Motor neuron (in vitro differentiated cells): ENCODE data around the gene PGP. TPM values are rescaled to one million over a fixed set of nuclear protein-coding genes. Genes with fewer than 3 reads are reported as not detected.
"Not testable (repeated sequence)": the region's sequence is repeated elsewhere in the genome, so short reads cannot be mapped to it uniquely, and the experiment has no call there.

Source experiments
- ATAC-seq, 8 experiments: fragments of 200-7000 bp; cut with Tn5 transposase; replicated peaks in 6 of 8; 2 replicates each; pipeline ENCODE4 v1.8.0; 2021; ENCODE audit warnings: mild to moderate bottlenecking in 8 of 8, moderate library complexity in 8 of 8
- H3K27ac ChIP-seq, 2 donors: fragments of 250-450 bp; sonication (Bioruptor Pico); 2 replicates each; pipeline ENCODE4 v1.9.0; 2021; ENCODE audit warnings: antibody characterized with exemption in 2 of 2, mild to moderate bottlenecking in 2 of 2, moderate library complexity in 1 of 2
- H3K4me1 ChIP-seq, 2 donors: fragments of 250-450 bp; sonication (Bioruptor Pico); replicated peaks in 1 of 2; 2 replicates each; pipeline ENCODE4 v1.6.1; 2021; ENCODE audit warnings: antibody characterized with exemption in 2 of 2, mild to moderate bottlenecking in 2 of 2, moderate library complexity in 1 of 2
- H3K4me3 ChIP-seq, 5 donors: fragments of 250-450 bp; sonication (Bioruptor Pico); 2 replicates each; pipeline ENCODE4 v1.9.0; 2021; ENCODE audit warnings: antibody characterized with exemption in 5 of 5, mild to moderate bottlenecking in 5 of 5, moderate library complexity in 4 of 5
- WGBS, 10 experiments: fragments of 450-650 bp; shearing (Covaris generic); methylation state at CpG; one replicate each; pipeline ENCODE4 v1.0.0; 2022; 5-methylcytosine and 5-hydroxymethylcytosine counted together
- in situ Hi-C, 9 experiments: fragments of 400-800 bp; cut with MboI; loops; one replicate each; pipeline ENCODE4 v1.15.0; 2021; ENCODE audit warnings: low sequenced_read_pairs in 9 of 9, low pct_unique_long_range_greater_than_20kb in 2 of 9; ENCODE audit not compliant: unreplicated experiment in 9 of 9
- total RNA-seq, 8 experiments: library from RNA; unstranded; fragments of 300-600 nt; gene quantifications; 2 replicates each; pipeline versions ENCODE4 v1.2.3 to v1.2.4, GENCODE V29; 2022

PGP gene, protein sequence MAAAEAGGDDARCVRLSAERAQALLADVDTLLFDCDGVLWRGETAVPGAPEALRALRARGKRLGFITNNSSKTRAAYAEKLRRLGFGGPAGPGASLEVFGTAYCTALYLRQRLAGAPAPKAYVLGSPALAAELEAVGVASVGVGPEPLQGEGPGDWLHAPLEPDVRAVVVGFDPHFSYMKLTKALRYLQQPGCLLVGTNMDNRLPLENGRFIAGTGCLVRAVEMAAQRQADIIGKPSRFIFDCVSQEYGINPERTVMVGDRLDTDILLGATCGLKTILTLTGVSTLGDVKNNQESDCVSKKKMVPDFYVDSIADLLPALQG
- total RNA-seq = 10 to 100 TPM in 4 of 8 experiments, 1 to 10 TPM in 4; 6.5 to 14.9 (median 9.9) TPM

DNA sequence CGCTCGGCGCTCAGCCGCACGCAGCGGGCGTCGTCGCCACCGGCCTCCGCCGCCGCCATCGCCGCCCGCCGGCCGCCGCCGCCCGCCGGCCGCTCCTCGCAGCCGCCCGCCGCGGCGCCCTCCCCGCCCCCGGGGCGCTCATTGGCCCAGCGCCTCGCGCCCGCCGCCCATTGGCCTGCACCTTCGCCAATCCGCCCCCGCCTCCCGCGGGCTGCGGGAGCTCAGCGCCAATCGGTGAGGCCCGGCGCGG is at the start of gene PGP:
TSS of gene PGP (minus strand) at position 122 of the 250 bp plus-strand sequence. CDS start at position 59, 63 bp downstream.
- H3K4me3 ChIP-seq = peak within 1 kb of the TSS; percentile 52 to 82 (median 54)
- in situ Hi-C loops = no loop called here
- peak within 1 kb of the TSS; percentile 85 to 91 for H3K27ac ChIP-seq
- H3K4me1 ChIP-seq = peaks cover 14 to 17% of the 10 kb centered on the region in 2 donors
- peak in 3 of 8 experiments; percentile 80 to 83 (median 81) for ATAC-seq
- no CpG with 5 or more reads among the region's 48 CpGs for WGBS, 10 experiments

DNA sequence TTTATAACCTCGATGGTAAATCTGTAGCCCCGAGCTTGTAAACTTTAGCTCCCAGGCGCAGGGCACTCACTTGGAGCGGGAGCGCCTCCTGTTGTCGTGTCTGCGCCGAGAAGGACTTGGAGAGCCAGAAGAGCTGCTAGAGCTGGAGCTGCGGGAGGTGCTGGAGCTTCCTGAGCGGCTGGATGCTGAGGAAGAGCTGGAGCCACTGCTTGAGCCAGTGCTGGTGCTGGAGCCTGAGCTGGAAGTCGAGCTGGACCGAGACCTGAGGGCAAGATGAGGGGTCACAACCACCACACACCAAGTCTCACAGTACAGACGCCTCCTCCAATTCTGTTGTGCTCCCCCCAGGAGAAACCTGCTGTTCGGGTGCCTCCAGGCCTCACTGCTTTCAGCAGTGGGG is 48.4 kb upstream of the PGP start:
- H3K27ac ChIP-seq, ATAC-seq, H3K4me1 ChIP-seq, H3K4me3 ChIP-seq, in situ Hi-C loops: not testable (repeated sequence)
- 20 to 100% (median 94%) methylated on average over 1 to 8 of the region's 14 CpGs; no CpG with 5 or more reads in 3 of the 10 experiments for WGBS, 10 experiments

GRCh38 chr16:2260250-2260649 is 45.6 kb upstream of the PGP start:
- in situ Hi-C loops = no loop called here
- Histone ChIP-seq H3K4me1 (no peaks in the 10 kb centered on the region), H3K27ac (no peak overlapping the region), H3K4me3 (no peak overlapping the region)
- 89 to 100% (median 97%) methylated on average over 2 to 8 of the region's 8 CpGs; no CpG with 5 or more reads in 2 of the 10 experiments for WGBS, 10 experiments
- no peak for ATAC-seq

DNA sequence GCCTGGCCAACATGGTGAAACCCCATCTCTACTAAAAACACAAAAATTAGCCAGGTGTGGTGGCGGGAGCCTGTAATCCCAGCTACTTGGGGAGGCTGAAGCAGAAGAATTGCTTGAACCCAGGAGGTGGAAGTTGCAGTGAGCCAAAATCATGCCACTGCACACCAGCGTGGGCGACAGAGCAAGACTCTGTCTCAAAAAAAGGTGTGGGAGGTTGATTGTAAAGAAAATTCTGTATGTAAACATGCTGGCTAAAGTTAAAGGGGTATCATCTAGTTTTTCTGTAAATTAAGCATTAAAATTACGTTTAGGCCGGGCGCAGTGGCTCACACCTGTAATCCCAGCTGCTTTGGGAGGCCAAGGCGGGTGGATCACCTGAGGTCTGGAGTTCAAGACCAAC is 43.9 kb upstream of the PGP start:
- WGBS, 10 experiments = 91 to 100% (median 97%) methylated on average over 2 to 7 of the region's 7 CpGs; no CpG with 5 or more reads in 4 of the 10 experiments
- in situ Hi-C loops, H3K4me1 ChIP-seq, H3K27ac ChIP-seq, H3K4me3 ChIP-seq, ATAC-seq: not testable (repeated sequence)

DNA sequence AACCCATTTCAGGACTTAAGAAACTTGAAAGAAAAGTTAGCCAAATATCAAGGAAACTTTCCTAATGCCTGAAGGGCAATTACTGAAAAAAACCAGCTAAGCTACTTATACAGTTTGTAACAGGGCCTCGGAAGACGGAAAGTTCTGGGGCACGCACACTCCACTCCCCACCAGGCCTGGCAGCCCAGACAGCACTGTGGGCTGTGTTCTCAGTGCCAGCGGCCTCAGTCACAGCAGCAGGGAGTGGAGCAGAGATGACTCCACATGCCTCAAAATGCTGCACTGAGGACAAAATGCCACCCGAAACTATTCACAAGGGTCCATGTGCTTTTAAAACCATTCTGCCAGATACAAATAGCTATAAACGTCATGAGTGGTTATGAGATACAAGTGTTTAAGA is 43.1 kb upstream of the PGP start:
- no peak overlapping the region for H3K27ac ChIP-seq
- H3K4me3 ChIP-seq = no peak overlapping the region
- ATAC-seq = no peak
- H3K4me1 ChIP-seq = no peaks in the 10 kb centered on the region
- WGBS, 10 experiments = 40 to 100% (median 90%) methylated on average over 1 to 6 of the region's 6 CpGs; no CpG with 5 or more reads in 2 of the 10 experiments
- in situ Hi-C loops = no loop called here

DNA sequence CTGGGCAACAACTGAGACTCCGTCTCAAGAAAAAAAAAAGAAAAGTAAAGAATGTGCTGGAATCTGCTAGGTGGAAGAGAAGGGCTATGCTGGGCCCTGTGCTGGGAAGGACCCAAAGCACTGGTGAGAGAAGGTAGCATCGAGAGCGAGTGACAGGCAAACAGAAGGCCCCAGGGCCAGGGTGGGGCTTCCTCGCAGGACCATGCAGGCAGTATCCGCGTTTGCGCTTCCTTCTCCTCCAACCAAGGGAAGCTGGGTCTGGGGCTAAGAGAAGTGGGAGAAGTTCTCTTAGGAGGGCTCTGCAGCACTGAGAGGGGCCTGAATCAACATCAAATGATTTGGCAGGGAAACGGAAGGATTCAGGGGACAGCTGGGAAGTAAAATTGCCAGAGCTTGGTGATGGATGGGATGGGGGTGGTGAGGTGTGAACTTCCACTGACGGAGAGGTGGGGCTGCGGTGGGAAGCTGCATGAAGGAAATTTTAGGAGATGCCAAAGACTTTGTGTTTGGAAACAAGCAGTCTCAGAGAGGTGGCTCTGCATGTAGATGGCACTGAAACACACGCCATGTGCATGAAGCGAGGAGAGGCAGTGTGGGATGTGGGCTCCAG is 42.0 kb upstream of the PGP start:
- H3K27ac ChIP-seq = no peak overlapping the region
- no peak for ATAC-seq
- 71 to 100% (median 91%) methylated on average over 1 to 8 of the region's 12 CpGs; no CpG with 5 or more reads in 2 of the 10 experiments for WGBS, 10 experiments
- peaks cover 7% of the 10 kb centered on the region in 2 donors for H3K4me1 ChIP-seq
- no peak overlapping the region for H3K4me3 ChIP-seq
- in situ Hi-C loops = no loop called here

DNA sequence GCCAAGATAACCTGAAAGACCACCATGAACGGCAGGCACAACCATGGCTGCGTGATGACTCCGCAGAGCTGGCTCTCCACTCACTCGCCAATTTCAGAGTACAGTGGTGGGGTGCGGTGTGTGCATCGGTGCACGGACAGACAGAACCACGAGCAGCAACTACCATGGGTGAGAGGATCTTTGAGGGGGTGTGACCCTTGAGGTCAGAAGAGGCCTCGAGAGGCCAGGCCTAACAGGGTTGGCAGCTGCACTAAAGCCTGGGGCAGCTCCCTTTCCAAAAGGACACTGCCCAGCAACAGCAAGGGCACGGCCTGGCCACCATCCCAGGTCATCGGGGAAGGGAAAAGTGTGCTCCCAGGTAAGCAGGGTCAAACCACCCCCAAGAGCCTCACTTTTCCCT is 38.7 kb upstream of the PGP start:
- no peak for ATAC-seq
- 40 to 100% (median 90%) methylated on average over 1 to 6 of the region's 11 CpGs; no CpG with 5 or more reads in 4 of the 10 experiments for WGBS, 10 experiments
- no peak overlapping the region for H3K4me3 ChIP-seq
- H3K4me1 ChIP-seq = peaks cover 7 to 12% of the 10 kb centered on the region in 2 donors
- no peak overlapping the region for H3K27ac ChIP-seq
- in situ Hi-C loops = no loop called here

DNA sequence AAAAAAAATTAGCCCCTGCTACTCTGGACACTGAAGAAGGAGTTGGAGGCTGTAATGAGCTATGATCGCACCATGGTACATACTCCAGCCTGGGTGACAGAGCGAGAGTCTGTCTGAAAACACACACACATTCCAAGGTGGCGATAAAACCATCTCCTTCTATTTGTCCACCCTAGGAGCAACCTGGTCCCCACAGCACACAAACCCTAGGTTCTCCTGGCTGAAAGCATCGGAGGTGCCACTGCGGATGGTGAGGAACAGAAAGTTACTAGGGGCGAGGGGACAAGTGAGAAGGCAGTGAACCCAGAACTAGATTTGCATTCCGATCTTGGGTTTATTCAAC is 38.1 kb upstream of the PGP start:
- WGBS, 10 experiments = 85 to 100% (median 98%) methylated on average over 2 to 6 of the region's 7 CpGs; no CpG with 5 or more reads in 1 of the 10 experiments
- in situ Hi-C loops = no loop called here
- Histone ChIP-seq H3K4me1 (peaks cover 7 to 12% of the 10 kb centered on the region in 2 donors), H3K4me3 (no peak overlapping the region), H3K27ac (peak overlapping the region in 1 of 2 donors; percentile 93)
- ATAC-seq = no peak

DNA sequence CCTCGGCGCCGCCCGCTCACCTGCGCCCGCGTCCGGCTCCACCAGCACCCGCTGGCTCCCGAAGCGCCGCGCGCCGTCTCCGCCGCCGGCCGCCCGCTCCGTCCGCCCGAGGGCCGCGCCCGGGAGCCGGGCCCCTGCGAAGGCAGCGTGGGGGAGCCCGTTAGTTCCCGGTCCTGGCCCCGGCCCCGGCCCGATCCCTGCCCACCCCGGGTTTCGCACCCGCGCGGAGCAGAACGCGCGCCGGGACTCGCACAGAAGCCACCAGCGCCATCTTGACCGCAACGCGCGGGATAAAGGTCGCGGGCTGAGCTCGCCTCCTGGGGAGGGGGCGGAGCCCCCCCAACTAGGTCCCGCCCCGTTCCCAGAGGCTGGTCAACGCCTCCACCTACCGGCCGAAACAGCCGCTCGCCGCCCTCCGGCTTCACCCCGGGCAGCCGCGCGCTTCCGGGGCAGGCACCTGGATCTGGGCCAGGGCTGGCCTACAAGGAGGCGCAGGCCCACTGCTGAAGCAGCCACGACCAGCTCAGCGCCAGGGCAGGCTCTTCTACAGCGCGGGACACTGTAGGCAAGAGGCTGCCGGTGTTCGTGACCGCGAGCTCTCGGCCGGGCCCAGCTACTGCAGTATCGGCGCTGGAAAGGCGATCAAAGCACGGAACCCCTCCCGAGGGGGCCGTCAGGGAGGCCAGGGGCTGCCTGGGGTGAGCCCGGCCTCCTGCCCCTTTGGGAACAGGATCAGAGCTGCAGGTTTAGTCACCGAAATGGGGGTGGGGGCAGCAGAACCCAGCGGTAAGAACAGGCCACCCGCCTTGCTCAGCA is 36.9 kb upstream of the PGP start, which contains the start of gene ECI1:
TSS of gene ECI1 (minus strand) at position 292 of the 816 bp plus-strand sequence. CDS start at position 271, 21 bp downstream.
- peaks cover 7 to 12% of the 10 kb centered on the region in 2 donors for H3K4me1 ChIP-seq
- peak within 1 kb of the TSS; percentile 82 to 99 (median 91) for H3K4me3 ChIP-seq
- peak; percentile 89 to 95 (median 94) for ATAC-seq
- in situ Hi-C loops = no loop called here
- peak within 1 kb of the TSS; percentile 83 to 93 for H3K27ac ChIP-seq
- WGBS, 10 experiments = 0 to 38% (median 4%) methylated on average over 1 to 13 of the region's 88 CpGs; no CpG with 5 or more reads in 7 of the 10 experiments

DNA sequence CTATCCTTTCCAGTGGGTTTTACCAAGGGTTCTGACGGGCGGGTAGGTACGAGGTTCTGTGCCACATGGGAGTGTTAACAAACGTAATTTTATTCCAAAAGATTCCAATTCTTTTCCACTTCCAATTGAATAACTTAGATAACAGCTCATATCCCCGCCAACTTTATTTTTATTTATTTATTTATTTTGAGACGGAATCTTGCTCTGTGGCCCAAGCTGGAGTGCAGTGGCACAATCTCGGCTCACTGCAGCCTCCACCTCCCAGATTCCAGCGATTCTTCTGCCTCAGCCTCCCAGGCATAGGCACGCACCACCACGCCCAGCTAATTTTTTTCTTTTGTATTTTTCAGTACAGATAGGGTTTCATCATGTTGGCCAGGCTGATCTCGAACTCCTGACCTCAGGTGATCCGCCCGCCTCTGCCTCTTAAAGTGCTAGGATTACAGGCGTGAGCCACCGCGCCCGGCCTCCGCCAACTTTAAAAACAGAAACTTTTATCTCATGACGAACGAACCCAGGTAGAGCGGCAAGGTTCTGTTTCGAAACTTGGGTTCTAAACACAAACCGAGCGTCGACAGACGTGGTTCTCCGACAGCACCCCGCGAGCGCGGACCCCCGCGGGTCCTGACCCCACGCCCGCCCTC is 36.1 kb upstream of the PGP start:
- peak overlapping the region; percentile 83 to 93 for H3K27ac ChIP-seq
- peaks cover 7 to 12% of the 10 kb centered on the region in 2 donors for H3K4me1 ChIP-seq
- WGBS, 10 experiments = 0 to 9% (median 5%) methylated on average over 1 to 17 of the region's 35 CpGs; no CpG with 5 or more reads in 2 of the 10 experiments
- ATAC-seq = peak in 6 of 8 experiments; percentile 1 to 42 (median 10)
- in situ Hi-C loops = no loop called here
- H3K4me3 ChIP-seq = peak overlapping the region; percentile 82 to 99 (median 91)

- H3K27ac ChIP-seq = no peak overlapping the region
- H3K4me1 ChIP-seq = peaks cover 0 to 5% of the 10 kb centered on the region in 2 donors
- 83 to 100% methylated on average over 1 to 5 of the region's 18 CpGs; no CpG with 5 or more reads in 8 of the 10 experiments for WGBS, 10 experiments
- no peak overlapping the region for H3K4me3 ChIP-seq
- no peak for ATAC-seq
- in situ Hi-C loops = no loop called here
These were observed 31.8 kb upstream of the PGP start for GRCh38 chr16:2246301-2246885.
